ENCODE data around the gene CTSF.

- TF ChIP-seq CTCF (IDR thresholded peaks at IDR 0.05) (no peak), POLR2A (IDR thresholded peaks at IDR 0.05) (no peak)
These were observed 38.9 kb upstream of the CTSF start for GRCh38 chr11:66607126-66607834.
